WTC11 (cell line): ENCODE data around the gene CAPN15. TPM values are rescaled to one million over a fixed set of nuclear protein-coding genes. Genes with fewer than 3 reads are reported as not detected.
A peak's percentile ranks its signal among the peaks of the same experiment; 100 is the strongest.

Experiments
- ATAC-seq: fragments of 200-7000 bp; cut with Tn5 transposase; 2 replicates; pipeline ENCODE4 v1.10.0; 2021; ENCODE audit warnings: mild to moderate bottlenecking, moderate library complexity
- CTCF ChIA-PET: fragments of 300-600 bp; sonication (Branson Sonifier 250); formaldehyde crosslinking; loops from one replicate; lab custom pipeline; 2021; ENCODE audit warnings: antibody characterized with exemption; lab: Charles Lee
- POLR2A ChIA-PET: fragments of 350-600 bp; sonication (Branson Sonifier 250); formaldehyde crosslinking; loops from one replicate; lab custom pipeline; 2021; ENCODE audit warnings: antibody characterized with exemption; lab: Charles Lee
- DNase-seq: peaks from one replicate; pipeline ENCODE4 v3.0.0; 2021; ENCODE audit warnings: low spot score
- H3K27ac Mint-ChIP-seq: 2 replicates; pipeline ENCODE4 v1.8.0; 2021; ENCODE audit warnings: mixed read lengths
- H3K27me3 Mint-ChIP-seq: 2 replicates; pipeline ENCODE4 v1.8.0; 2021; ENCODE audit warnings: low read depth, mild to moderate bottlenecking, moderate library complexity, mixed read lengths
- H3K36me3 Mint-ChIP-seq: 2 replicates; pipeline ENCODE4 v1.8.0; 2021; ENCODE audit warnings: mixed read lengths
- H3K4me1 Mint-ChIP-seq: 2 replicates; pipeline ENCODE4 v1.8.0; 2022; ENCODE audit warnings: mixed read lengths
- H3K4me3 Mint-ChIP-seq: 2 replicates; pipeline ENCODE4 v1.8.0; 2021; ENCODE audit warnings: mild to moderate bottlenecking, moderate library complexity, mixed read lengths
- H3K9me3 Mint-ChIP-seq: 2 replicates; pipeline ENCODE4 v1.8.0; 2021; ENCODE audit warnings: mixed read lengths
- ATF1 ChIP-seq: sonication (generic); formaldehyde crosslinking; IDR thresholded peaks from 2 replicates; pipeline ENCODE4 v1.8.1; 2023; ENCODE audit warnings: mild to moderate bottlenecking, moderate library complexity, missing genetic modification reagents
- CREB1 ChIP-seq: sonication (generic); formaldehyde crosslinking; IDR thresholded peaks from 2 replicates; pipeline ENCODE4 v1.8.0; 2023; ENCODE audit warnings: mild to moderate bottlenecking, missing genetic modification reagents
- CREM ChIP-seq: sonication (generic); formaldehyde crosslinking; IDR thresholded peaks from 2 replicates; pipeline ENCODE4 v1.8.1; 2022; ENCODE audit warnings: mild to moderate bottlenecking, missing genetic modification reagents, moderate library complexity
- CTCF ChIP-seq: fragments of 200-600 bp; IDR thresholded peaks from 2 replicates; pipeline ENCODE4 v1.8.0; 2022; ENCODE audit warnings: antibody characterized with exemption
- EMX1 ChIP-seq: fragments of 250-450 bp; sonication (Bioruptor Pico); IDR thresholded peaks from 2 replicates; pipeline ENCODE4 v1.8.0; 2021; ENCODE audit warnings: mild to moderate bottlenecking
- FOXK1 ChIP-seq: sonication (generic); formaldehyde crosslinking; IDR thresholded peaks from 2 replicates; pipeline ENCODE4 v1.8.0; 2022; ENCODE audit warnings: mild to moderate bottlenecking, moderate library complexity, missing genetic modification reagents
- GTF2I ChIP-seq: fragments of 250-450 bp; sonication (Bioruptor Pico); conservative IDR thresholded peaks from 2 replicates; pipeline ENCODE4 v1.4.0; 2021; ENCODE audit warnings: mild to moderate bottlenecking
- JUN ChIP-seq: sonication (generic); formaldehyde crosslinking; IDR thresholded peaks from 2 replicates; pipeline ENCODE4 v1.8.0; 2023; ENCODE audit warnings: mild to moderate bottlenecking, missing genetic modification reagents
- MXD4 ChIP-seq: fragments of 250-450 bp; sonication (Bioruptor Pico); IDR thresholded peaks from 2 replicates; pipeline ENCODE4 v1.8.0; 2021; ENCODE audit warnings: mild to moderate bottlenecking, moderate library complexity, borderline replicate concordance
- NFE2L1 ChIP-seq: sonication (generic); formaldehyde crosslinking; IDR thresholded peaks from 2 replicates; pipeline ENCODE4 v1.8.1; 2023; ENCODE audit warnings: missing genetic modification reagents
- NFYB ChIP-seq: sonication (generic); formaldehyde crosslinking; conservative IDR thresholded peaks from 2 replicates; pipeline ENCODE4 v1.8.0; 2022; ENCODE audit warnings: low read depth, missing genetic modification reagents
- PRRX2 ChIP-seq: fragments of 250-450 bp; sonication (Bioruptor Pico); IDR thresholded peaks from 2 replicates; pipeline ENCODE4 v1.8.0; 2021; ENCODE audit warnings: mild to moderate bottlenecking
- RORB ChIP-seq: fragments of 250-450 bp; sonication (Bioruptor Pico); IDR thresholded peaks from 2 replicates; pipeline ENCODE4 v1.9.0; 2021; ENCODE audit warnings: mild to moderate bottlenecking
- SMAD3 ChIP-seq: sonication (generic); formaldehyde crosslinking; IDR thresholded peaks from 2 replicates; pipeline ENCODE4 v1.8.0; 2022; ENCODE audit warnings: missing genetic modification reagents, mild to moderate bottlenecking, borderline replicate concordance
- SMAD4 ChIP-seq: sonication (generic); formaldehyde crosslinking; IDR thresholded peaks from 2 replicates; pipeline ENCODE4 v1.8.0; 2022; ENCODE audit warnings: mild to moderate bottlenecking, missing genetic modification reagents
- SP1 ChIP-seq: sonication (generic); formaldehyde crosslinking; conservative IDR thresholded peaks from 2 replicates; pipeline ENCODE4 v1.8.1; 2022; ENCODE audit warnings: missing genetic modification reagents
- TCF7 ChIP-seq: sonication (generic); formaldehyde crosslinking; IDR thresholded peaks from 2 replicates; pipeline ENCODE4 v1.8.0; 2022; ENCODE audit warnings: mild to moderate bottlenecking, low read depth, missing genetic modification reagents, moderate library complexity
- TEAD4 ChIP-seq: sonication (generic); formaldehyde crosslinking; IDR thresholded peaks from 2 replicates; pipeline ENCODE4 v1.8.0; 2022; ENCODE audit warnings: mild to moderate bottlenecking, missing genetic modification reagents
- ZNF219 ChIP-seq: sonication (generic); formaldehyde crosslinking; IDR thresholded peaks from 2 replicates; pipeline ENCODE4 v1.8.0; 2023; ENCODE audit warnings: missing genetic modification reagents, mild to moderate bottlenecking, borderline replicate concordance
- ZNF396 ChIP-seq: fragments of 250-450 bp; sonication (Bioruptor Pico); IDR thresholded peaks from 2 replicates; pipeline ENCODE4 v1.8.0; 2021; ENCODE audit warnings: mild to moderate bottlenecking, moderate library complexity, borderline replicate concordance
- ZNF423 ChIP-seq: fragments of 250-450 bp; sonication (Bioruptor Pico); IDR thresholded peaks from 2 replicates; pipeline ENCODE4 v2.1.2; 2022; ENCODE audit warnings: mild to moderate bottlenecking, moderate library complexity
- total RNA-seq: library from RNA; stranded (reverse); gene quantifications from 3 replicates; pipeline ENCODE4 v1.2.3, GENCODE V29; 2021
- TF ChIP-seq, protein P1 (sequence below): fragments of 250-450 bp; sonication (Bioruptor Pico); IDR thresholded peaks from 2 replicates; pipeline ENCODE4 v2.1.2; 2022; ENCODE audit warnings: mild to moderate bottlenecking, moderate library complexity
- TF ChIP-seq, protein P2 (sequence below): sonication (generic); formaldehyde crosslinking; IDR thresholded peaks from 2 replicates; pipeline ENCODE4 v1.8.1; 2022; ENCODE audit warnings: missing genetic modification reagents, borderline replicate concordance
- TF ChIP-seq, protein P3 (sequence below): sonication (generic); formaldehyde crosslinking; IDR thresholded peaks from 2 replicates; pipeline ENCODE4 v1.8.0; 2022; ENCODE audit warnings: mild to moderate bottlenecking, missing genetic modification reagents
- TF ChIP-seq, protein P4 (sequence below): sonication (generic); formaldehyde crosslinking; IDR thresholded peaks from 2 replicates; pipeline ENCODE4 v1.8.1; 2023; ENCODE audit warnings: mild to moderate bottlenecking, missing genetic modification reagents, borderline replicate concordance
- TF ChIP-seq, protein P5 (sequence below): sonication (generic); formaldehyde crosslinking; IDR thresholded peaks from 2 replicates; pipeline ENCODE4 v1.8.1; 2022; ENCODE audit warnings: low read depth, mild to moderate bottlenecking, moderate library complexity, missing genetic modification reagents, borderline replicate concordance

Gene CAPN15
- total RNA-seq, 1 experiment from 2014 or later, result 110 TPM

DNA sequence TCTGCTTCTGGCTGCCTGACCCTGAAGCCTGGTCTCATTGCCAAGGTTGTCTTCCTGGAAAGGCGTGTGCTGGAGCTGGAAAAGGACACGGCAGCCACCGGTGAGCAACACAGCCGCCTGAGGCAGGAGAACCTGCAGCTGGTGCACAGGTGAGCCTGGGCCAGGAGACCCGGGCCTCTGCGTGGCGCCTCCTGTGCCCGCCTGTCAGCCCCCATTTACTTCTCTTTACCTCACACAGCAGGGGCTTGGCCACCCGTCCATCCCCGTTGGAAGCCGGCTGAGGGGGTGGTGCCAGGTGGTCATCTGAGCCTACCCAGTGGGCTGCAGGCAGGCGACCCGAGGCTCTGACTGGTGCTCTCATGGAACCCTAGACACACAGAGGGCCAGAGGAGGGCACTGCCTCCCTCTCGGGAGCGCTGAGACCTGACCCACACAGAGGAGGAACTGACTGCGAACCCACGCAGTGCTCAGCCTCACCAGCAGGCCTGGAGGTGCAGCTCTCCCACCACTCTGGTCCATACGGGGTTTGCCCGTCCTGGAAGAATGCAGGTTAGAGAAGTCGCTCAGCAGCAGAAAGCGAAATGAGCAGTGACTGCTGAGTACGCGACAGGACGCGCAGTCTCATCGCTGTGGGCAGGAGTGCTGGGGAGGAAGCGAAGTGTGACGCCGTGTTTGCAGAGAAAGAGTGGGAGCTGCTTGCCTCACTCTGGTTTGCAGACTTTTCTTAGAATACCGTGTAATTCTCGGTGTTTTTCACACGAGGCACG is 21.9 kb upstream of the CAPN15 start:
- H3K27me3 Mint-ChIP-seq, result no peaks in the 10 kb centered on the region
- H3K4me1 Mint-ChIP-seq, result no peaks in the 10 kb centered on the region
- ATAC-seq (peak; percentile 89), DNase-seq (no peak)
- no peaks in the 10 kb centered on the region for H3K9me3 Mint-ChIP-seq
- peaks cover 3% of the 10 kb centered on the region; the same call in 1 of the 2 replicates for H3K36me3 Mint-ChIP-seq
- ChIA-PET CTCF (interaction anchor here (1.1 to 2.2 kb wide), 4 partner anchors 10 to 143 kb away, joined by 3 to 6 read pairs (median 4); no protein-coding TSS in a partner anchor), POLR2A (no interaction called here)
- TF ChIP-seq, protein P1, sequence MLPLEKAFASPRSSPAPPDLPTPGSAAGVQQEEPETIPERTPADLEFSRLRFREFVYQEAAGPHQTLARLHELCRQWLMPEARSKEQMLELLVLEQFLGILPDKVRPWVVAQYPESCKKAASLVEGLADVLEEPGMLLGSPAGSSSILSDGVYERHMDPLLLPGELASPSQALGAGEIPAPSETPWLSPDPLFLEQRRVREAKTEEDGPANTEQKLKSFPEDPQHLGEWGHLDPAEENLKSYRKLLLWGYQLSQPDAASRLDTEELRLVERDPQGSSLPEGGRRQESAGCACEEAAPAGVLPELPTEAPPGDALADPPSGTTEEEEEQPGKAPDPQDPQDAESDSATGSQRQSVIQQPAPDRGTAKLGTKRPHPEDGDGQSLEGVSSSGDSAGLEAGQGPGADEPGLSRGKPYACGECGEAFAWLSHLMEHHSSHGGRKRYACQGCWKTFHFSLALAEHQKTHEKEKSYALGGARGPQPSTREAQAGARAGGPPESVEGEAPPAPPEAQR (CRISPR knock-in tag), result no peak
- no peak for TF ChIP-seq ZNF396
- no peak for TF ChIP-seq EMX1 (CRISPR knock-in tag)
- no peak for TF ChIP-seq GTF2I (CRISPR knock-in tag)
- TF ChIP-seq ATF1 (CRISPR knock-in tag), result no peak
- TF ChIP-seq, protein P2, sequence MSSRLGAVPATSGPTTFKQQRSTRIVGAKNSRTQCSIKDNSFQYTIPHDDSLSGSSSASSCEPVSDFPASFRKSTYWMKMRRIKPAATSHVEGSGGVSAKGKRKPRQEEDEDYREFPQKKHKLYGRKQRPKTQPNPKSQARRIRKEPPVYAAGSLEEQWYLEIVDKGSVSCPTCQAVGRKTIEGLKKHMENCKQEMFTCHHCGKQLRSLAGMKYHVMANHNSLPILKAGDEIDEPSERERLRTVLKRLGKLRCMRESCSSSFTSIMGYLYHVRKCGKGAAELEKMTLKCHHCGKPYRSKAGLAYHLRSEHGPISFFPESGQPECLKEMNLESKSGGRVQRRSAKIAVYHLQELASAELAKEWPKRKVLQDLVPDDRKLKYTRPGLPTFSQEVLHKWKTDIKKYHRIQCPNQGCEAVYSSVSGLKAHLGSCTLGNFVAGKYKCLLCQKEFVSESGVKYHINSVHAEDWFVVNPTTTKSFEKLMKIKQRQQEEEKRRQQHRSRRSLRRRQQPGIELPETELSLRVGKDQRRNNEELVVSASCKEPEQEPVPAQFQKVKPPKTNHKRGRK (CRISPR knock-in tag), result no peak
- no peak for TF ChIP-seq TCF7 (CRISPR knock-in tag)
- TF ChIP-seq SP1 (CRISPR knock-in tag), result no peak
- TF ChIP-seq TEAD4 (CRISPR knock-in tag), result no peak
- no peak for TF ChIP-seq PRRX2 (CRISPR knock-in tag)
- no peak for TF ChIP-seq SMAD3 (CRISPR knock-in tag)
- TF ChIP-seq MXD4 (CRISPR knock-in tag), result no peak
- TF ChIP-seq ZNF219 (CRISPR knock-in tag), result no peak
- TF ChIP-seq NFE2L1 (CRISPR knock-in tag), result no peak
- no peak for TF ChIP-seq SMAD4 (CRISPR knock-in tag)
- TF ChIP-seq ZNF423 (CRISPR knock-in tag), result no peak
- TF ChIP-seq, protein P3, sequence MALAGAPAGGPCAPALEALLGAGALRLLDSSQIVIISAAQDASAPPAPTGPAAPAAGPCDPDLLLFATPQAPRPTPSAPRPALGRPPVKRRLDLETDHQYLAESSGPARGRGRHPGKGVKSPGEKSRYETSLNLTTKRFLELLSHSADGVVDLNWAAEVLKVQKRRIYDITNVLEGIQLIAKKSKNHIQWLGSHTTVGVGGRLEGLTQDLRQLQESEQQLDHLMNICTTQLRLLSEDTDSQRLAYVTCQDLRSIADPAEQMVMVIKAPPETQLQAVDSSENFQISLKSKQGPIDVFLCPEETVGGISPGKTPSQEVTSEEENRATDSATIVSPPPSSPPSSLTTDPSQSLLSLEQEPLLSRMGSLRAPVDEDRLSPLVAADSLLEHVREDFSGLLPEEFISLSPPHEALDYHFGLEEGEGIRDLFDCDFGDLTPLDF (CRISPR knock-in tag), result no peak
- no peak for TF ChIP-seq CTCF
- TF ChIP-seq NFYB, result no peak
- no peak for TF ChIP-seq CREB1 (CRISPR knock-in tag)
- peak overlapping the region; percentile 58; the same call in 1 of the 2 replicates for H3K27ac Mint-ChIP-seq
- no peak overlapping the region for H3K4me3 Mint-ChIP-seq

DNA sequence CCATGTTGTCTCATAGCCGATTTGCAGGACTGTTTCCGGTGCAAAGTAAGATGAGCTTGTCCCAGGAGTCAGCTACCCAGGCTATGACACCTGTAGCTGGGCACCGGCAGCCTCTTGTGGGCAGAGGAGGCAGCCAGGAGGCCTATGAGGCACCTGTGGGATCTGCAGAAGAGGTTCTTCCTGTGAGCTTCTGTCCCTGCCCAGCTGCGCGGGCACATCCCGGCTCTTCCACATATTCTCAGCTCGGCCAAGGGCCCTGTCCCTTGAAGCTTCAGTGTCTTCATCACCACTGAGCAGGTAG is 21.3 kb upstream of the CAPN15 start:
- H3K27me3 Mint-ChIP-seq, result no peaks in the 10 kb centered on the region
- DNase-seq (no peak), ATAC-seq (no peak)
- H3K9me3 Mint-ChIP-seq, result no peaks in the 10 kb centered on the region
- POLR2A ChIA-PET, result no interaction called here
- no peak overlapping the region for H3K4me3 Mint-ChIP-seq
- H3K4me1 Mint-ChIP-seq, result no peaks in the 10 kb centered on the region
- CTCF ChIA-PET, result interaction anchor here (1.1 to 2.2 kb wide), 3 partner anchors 11 to 144 kb away, joined by 3 to 6 read pairs (median 5); no protein-coding TSS in a partner anchor
- 0 out of 2 replicates have a peak overlapping the region, but pooled peaks have one; percentile 58 for H3K27ac Mint-ChIP-seq
- H3K36me3 Mint-ChIP-seq, result peaks cover 3% of the 10 kb centered on the region; the same call in 1 of the 2 replicates
- TF ChIP-seq TCF7 (CRISPR knock-in tag), result no peak
- TF ChIP-seq TEAD4 (CRISPR knock-in tag), result no peak
- TF ChIP-seq SMAD4 (CRISPR knock-in tag), result no peak
- no peak for TF ChIP-seq FOXK1 (CRISPR knock-in tag)
- TF ChIP-seq CREM (CRISPR knock-in tag), result no peak
- TF ChIP-seq, protein P4, sequence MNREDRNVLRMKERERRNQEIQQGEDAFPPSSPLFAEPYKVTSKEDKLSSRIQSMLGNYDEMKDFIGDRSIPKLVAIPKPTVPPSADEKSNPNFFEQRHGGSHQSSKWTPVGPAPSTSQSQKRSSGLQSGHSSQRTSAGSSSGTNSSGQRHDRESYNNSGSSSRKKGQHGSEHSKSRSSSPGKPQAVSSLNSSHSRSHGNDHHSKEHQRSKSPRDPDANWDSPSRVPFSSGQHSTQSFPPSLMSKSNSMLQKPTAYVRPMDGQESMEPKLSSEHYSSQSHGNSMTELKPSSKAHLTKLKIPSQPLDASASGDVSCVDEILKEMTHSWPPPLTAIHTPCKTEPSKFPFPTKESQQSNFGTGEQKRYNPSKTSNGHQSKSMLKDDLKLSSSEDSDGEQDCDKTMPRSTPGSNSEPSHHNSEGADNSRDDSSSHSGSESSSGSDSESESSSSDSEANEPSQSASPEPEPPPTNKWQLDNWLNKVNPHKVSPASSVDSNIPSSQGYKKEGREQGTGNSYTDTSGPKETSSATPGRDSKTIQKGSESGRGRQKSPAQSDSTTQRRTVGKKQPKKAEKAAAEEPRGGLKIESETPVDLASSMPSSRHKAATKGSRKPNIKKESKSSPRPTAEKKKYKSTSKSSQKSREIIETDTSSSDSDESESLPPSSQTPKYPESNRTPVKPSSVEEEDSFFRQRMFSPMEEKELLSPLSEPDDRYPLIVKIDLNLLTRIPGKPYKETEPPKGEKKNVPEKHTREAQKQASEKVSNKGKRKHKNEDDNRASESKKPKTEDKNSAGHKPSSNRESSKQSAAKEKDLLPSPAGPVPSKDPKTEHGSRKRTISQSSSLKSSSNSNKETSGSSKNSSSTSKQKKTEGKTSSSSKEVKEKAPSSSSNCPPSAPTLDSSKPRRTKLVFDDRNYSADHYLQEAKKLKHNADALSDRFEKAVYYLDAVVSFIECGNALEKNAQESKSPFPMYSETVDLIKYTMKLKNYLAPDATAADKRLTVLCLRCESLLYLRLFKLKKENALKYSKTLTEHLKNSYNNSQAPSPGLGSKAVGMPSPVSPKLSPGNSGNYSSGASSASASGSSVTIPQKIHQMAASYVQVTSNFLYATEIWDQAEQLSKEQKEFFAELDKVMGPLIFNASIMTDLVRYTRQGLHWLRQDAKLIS (CRISPR knock-in tag), result no peak
- TF ChIP-seq, protein P5, sequence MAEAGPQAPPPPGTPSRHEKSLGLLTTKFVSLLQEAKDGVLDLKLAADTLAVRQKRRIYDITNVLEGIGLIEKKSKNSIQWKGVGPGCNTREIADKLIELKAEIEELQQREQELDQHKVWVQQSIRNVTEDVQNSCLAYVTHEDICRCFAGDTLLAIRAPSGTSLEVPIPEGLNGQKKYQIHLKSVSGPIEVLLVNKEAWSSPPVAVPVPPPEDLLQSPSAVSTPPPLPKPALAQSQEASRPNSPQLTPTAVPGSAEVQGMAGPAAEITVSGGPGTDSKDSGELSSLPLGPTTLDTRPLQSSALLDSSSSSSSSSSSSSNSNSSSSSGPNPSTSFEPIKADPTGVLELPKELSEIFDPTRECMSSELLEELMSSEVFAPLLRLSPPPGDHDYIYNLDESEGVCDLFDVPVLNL (CRISPR knock-in tag), result no peak
- TF ChIP-seq RORB (CRISPR knock-in tag), result no peak
- TF ChIP-seq JUN (CRISPR knock-in tag), result no peak
